Stimulated activated CD4-positive, alpha-beta T cell treated with anti-CD3 and anti-CD28 coated beads, Interleukin-1b, Interleukin-23, amount 100 ng/mL, for 4 hours (primary cell): ENCODE data around the gene PLCH1.

ENCODE experiments used
- DNase-seq, 2 donors: peaks; one replicate each; pipeline ENCODE4 v3.0.0-alpha.2; 2020; ENCODE audit warnings: low read depth in 2 of 2

The PLCH1 gene

DNA sequence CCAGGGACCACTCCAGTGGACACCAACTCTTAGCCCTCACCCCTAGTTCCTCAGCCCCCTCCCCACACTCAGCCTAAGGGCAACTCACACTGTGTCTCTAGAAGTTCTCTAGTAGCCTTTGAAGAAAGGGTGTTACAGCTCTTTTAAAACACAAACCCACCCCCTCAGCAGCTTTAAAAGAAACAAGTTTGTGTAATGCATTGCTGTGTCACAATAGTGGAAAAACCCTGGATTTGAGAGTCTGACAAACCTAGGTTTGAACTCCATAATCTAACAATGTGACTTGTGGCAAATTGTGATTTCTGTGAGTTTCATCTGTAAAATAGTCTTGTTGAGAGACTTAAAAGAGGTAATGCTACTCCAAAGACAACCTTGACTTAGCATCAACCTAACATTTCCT is 54.0 kb downstream of the PLCH1 start:
- DNase-seq: no peak

DNA sequence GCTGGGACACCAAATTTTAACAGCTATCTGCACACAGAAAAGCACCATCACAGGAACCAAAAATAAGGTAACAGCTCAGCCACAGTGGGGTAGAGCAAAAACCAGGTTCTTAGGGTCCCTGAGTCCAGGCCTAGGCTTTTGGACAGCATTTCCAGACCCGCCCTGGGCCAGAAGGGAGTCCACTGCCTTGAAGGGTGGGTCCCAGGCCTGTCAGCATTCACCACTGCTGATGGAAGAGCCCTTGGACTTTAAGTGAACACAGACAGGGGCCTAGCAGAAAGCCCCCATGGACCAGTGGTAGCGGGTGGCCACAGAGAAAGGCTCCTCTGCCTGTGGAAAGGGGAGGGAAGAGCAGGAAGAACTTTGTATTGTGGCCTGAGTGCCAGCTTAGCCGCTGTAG is 56.4 kb downstream of the PLCH1 start:
- DNase-seq: no peak

DNA sequence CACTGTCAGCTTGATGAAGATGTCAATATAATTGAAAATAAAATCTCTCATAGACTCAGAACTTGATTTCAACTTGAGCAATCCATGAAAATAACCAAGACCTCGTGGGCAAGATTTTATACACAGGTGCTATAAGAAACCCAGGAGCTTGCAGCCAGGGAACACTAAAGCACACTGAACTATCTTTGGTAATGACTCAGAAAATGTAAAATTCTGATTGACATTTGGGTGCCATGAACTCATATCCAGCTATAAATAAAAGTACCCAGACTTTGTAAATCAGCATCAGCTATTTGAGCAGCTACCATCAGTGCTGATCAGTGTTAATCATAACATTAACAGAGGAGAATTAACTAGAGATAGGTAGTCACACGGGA is 61.5 kb downstream of the PLCH1 start:
- no peak for DNase-seq

DNA sequence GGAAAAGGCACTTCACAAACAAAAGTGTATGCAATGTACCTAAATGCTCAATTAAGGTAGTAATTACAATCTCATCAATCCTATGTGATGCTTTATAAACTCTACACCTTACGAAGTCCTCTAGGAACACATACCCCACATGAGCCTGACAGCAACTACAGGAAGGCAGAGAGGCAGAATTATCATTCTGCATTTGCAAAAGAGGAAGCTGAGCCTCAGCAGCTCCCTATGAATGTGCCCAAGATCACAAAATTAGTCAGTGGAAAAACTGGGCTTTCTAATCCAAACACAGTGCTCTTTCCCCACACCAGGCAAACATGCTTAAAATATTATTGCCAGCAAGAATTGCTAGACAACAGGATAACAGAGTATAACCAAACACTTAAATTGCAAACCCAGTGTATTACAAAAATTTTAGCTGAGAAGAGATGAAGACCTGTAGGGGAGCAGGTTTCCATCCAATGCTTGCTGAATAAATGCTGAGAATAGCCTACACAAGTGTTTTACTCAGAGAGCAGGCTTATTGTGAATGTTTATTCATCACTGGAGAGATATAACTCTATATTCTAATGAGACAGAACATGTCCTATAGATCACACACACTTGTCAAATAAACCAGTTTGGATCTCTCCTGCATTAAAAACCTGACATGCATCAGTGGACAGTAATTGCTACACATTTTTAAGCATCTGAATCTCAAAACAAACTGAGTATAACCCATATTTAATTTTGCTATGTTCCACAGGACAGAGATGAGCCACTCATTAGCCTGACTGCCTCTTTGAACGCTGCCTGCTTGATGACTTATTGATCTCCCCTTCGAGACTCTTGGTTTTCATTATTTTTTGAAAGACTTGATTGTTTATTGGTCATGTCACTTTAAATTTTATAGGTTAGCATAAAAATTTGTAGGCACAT is 62.2 kb downstream of the PLCH1 start:
- no peak for DNase-seq

DNA sequence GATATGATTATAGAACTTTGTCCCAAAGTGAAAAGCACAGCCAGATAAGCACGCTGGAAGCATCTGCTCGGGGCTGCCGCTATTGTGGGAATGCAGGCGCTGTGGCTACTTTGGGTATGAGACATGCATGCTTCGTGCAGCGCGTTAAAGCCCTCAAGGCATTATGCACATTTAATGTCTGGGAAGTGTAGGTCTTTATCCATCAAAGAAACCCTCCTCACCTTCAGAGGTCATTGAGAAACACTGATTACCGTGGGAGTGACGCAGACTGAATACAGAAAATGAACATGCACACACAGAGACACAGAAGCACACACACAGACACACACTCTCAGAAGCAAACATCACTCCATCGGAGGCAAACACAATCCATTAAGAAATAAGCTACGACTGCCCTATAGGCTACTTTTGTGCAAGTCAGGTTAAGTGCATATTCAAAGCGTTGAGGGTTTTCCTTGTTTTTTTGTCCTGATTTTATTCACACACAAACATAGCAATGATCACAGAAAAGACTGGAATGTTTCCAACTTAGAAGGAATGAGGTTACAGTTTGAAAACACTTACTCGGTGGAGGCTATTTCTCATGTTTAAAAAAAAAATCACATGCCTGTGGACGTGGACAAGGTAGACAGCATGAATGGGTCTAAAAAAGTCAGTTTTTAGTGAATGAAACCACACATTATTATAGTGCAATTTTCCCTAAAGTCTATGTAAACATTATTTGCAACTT is 68.5 kb downstream of the PLCH1 start:
- DNase-seq: no peak

DNA sequence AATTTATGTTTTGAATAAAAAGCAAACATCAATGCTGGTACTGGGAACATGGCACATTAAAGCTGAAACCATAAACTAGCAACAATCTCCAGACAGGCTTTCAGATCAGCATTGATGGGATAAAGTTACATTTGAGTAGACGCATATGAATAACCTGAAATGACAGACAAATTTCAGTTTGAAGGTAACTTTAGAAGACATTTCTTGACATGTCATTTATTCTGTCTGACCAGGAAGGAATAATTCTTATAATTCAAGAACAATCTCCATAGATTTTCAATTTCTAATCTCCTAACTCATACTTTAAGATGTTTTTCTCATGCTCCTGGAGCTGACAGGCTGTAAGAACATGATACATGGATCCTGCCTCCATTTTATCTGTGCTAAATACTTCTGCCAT is 69.8 kb downstream of the PLCH1 start:
- DNase-seq: no peak

DNA sequence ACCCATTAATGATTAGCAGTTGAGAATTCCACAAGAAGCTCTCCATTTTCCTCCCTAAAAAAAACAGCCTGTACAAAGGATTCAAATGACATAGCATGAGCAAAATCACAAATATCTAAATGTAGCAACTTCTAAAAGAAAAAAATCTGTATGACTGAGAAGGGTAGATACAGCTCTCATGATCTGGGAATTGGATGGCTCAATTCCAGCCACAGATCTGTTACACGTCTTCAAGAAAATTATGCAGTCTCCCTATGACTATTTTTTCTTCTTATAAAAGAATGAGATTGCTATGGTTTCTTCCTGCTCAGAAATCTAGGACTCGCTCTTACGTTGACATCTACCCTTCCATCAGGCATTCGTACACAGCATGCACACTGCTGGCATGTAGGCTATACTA is 71.5 kb downstream of the PLCH1 start:
- DNase-seq: no peak

DNA sequence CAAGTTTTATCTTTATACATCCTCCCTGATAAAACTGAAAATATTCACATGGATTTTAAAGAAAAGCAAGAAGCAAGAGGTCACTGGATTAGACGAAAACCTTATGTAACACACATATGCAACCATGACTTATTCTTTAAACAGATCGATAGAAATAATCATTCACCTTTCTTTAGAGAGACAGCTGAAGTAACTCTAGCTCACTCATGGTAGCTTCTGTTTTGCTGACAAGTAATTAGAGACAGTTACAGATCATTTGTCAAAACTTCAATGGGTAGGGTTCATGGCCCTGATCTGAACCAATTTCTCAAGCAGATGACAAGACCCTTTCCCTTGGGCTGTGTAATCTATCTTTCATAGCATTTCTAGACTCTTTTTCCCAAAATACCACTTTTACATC is 74.5 kb downstream of the PLCH1 start:
- DNase-seq: no peak

DNA sequence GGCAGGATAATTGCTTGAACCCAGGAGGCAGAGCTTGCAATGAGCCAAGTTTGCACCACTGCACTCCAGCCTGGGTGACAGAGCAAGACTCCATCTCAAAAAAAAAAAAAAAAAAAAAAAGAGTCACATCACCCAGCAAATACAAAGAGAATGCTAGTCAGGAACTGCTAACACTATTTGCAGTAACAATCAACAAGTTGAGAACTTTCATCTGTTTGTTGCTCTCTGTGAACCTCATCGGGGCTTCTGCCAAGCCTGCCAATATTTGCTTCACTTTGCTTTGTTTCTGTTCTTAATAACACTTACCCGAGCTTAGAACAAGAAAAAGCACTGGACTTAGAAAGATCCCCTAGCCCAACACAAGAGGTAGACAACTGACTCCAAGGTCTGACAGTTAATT is 76.9 kb downstream of the PLCH1 start:
- no peak for DNase-seq

DNA sequence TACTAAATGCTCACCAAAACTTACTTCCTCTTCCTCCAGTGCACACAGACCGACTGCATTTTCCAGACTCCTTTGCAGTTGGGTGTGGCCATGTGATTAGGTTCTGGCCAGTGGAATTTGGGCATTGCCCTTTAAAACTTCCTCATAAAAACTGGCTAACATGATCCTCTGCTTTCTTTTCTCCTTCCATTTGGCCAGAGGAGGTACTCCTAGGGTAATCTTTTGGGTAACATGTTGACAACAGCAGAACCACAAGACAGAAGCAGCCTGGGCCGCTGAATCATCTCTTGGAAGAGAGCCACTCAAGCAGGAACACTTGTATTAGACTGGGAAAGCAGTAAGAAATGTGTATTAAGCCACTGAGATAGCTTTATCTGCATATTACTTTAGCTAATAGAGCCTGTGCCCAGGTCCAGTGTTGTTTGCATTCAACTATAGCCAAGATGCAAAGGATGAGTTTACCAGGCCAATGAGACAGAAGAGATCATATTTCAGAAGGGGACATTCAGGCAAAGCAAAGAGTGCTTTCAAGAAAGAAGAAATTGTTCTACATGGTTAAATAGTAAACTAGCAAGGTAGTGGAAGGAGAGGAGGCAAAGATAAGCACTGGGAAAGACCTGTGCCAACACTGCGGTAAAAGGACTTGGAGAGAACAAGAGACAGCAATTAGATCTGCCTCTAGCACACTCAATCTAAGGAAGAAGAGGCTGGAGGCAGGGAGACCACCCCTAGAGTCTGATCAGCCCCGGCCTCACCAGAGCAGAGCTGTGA is 79.8 kb downstream of the PLCH1 start:
- no peak for DNase-seq

DNA sequence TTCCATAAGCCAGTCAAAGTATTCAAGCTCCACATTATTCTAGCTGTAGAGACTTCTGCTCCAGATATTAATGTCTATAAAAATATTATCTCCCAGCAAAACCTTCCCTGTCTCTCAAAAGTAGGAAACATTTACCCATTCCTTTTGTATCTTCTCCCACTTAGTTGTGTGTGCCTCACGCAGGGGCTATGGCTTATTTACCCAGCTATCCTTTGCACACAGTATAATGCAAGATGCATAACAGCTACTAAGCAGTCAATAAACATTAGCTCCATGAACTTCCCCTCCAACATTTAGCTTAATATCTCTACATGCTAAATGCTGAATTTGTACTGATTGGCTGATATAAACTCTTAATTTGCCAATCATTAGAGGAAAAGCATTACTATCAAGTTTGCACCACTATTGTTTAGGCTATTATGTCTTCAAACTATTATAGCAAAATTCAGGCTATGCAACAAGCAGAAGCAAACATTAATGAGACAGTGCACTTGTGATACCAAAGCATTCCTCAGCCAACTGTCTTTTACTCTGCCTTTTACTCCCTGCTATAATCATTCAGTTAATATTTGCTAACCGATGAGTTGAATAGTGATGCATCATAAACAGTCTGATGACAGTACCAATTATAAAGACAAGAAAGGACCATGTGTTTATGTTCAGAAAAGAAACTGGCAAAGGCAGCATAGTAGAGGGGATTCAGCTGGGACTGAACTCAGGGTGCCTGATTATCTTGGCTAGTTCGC is 81.2 kb downstream of the PLCH1 start:
- DNase-seq: no peak

DNA sequence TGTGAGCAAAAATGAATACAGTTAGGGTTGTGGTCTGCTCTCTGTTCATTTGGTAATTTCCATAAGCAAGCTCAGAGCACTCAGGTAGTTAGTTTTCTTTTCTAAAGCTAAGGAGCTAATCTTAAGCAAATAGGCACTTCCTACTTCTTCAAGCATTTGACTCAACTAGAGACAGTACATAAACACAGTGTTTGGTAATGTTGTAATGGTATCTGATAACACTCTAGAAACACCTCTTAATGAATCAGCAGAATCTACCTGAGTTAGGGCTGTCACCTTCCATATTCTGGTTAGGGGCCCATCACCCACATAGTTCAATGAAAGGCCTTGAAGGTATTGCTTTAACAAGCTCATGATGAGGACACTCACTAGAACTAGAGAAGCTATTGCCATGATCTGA is 83.1 kb downstream of the PLCH1 start:
- DNase-seq: no peak

DNA sequence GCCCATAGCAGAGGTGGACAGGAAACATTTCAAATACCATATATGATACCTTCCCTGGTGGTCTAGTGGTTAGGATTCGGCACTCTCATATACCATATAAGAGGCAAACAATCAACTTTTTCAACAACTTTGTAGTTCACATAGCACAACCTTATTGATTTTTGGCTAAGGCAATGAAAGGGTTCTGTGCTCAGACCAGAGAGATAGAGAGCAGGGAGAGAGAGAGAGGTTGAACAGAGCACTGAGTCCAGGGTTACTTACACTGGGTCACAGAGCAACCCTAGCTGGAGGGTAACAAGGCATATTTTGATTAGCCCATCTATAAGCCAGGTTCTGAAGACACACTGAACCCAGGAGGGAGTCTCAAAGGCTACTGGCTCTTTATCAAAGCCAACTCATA is 83.8 kb downstream of the PLCH1 start:
- no peak for DNase-seq

DNA sequence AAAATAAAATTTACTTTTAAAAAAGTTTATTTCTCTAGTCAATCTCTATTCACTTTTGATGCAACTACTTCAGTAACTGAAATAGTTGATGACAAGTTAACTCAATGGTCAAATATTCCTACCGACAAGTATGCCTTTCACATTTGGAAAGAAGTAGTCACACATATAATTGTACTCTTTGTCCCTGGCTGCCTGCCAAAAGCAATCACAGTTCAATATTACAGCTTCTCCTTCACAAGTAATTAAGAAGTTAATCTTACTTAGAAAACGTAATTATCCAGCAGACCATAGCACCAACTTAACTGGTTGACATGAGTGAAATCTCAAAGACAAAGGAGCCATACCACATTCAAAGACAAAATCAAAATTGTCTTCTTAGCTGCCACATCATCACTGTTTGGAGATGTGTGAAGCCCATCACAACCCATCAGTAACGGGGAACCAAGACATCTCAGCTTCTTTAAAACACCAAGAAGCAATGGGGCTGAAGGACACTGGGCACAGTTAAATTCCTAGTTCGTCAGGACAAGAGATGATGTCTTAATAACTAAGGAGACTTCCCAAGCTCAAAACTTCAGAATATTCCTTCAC is 86.1 kb downstream of the PLCH1 start:
- no peak for DNase-seq

DNA sequence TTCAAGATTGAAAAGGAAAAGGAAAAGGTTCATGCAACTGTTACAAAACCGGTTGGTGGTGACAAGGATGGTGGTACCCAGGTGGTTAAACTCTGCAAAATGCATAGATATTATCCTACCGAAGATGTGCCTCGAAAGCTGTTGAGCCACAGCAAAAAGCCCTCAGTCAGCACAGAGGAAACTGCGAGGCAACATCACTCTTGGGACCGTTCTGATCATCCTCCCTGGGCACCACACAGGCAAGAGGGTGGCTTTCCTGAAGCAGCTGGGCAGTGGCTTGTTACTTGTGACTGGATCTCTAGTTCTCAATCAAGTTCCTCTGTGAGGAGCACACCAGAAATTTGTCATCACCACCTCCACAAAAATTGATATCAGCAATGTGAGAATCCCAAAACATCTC is 86.9 kb downstream of the PLCH1 start:
- no peak for DNase-seq

DNA sequence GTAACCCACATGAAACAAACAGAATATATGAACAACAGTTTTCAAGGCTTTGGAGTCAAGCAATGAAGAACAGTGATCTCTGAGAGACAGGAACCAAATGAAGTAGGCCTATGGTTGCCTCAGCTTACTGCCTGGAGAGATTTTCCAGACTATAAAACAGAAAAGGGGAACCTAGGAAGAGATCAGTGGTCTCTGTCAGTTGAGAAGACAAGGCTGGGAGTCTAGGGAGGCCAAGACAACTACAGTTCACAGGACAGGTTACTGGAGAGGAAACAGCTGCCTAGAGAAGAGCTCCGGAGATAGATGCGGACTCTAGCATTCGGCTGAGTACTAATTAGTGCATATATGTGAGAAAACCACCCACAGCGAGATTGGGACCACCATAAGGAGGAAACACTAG is 87.7 kb downstream of the PLCH1 start:
- DNase-seq: no peak

DNA sequence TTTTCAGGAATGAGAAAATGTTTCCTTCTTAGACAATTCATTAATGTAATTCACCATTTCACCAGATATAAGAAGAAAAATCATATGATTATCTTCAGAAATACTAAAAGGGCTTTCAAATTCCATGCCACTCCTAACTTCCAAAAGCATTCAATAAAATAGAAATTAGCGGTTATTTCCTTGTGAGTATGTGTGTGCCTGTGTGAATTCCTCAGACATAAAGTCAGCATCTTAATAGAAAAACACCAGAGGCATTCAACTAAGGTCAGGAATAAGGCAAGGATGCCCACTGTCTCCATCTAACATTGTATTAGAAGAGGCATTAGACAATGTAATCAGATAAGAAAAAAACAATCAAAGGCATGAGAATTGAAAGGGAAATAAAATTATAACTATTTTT is 88.4 kb downstream of the PLCH1 start:
- DNase-seq: no peak

DNA sequence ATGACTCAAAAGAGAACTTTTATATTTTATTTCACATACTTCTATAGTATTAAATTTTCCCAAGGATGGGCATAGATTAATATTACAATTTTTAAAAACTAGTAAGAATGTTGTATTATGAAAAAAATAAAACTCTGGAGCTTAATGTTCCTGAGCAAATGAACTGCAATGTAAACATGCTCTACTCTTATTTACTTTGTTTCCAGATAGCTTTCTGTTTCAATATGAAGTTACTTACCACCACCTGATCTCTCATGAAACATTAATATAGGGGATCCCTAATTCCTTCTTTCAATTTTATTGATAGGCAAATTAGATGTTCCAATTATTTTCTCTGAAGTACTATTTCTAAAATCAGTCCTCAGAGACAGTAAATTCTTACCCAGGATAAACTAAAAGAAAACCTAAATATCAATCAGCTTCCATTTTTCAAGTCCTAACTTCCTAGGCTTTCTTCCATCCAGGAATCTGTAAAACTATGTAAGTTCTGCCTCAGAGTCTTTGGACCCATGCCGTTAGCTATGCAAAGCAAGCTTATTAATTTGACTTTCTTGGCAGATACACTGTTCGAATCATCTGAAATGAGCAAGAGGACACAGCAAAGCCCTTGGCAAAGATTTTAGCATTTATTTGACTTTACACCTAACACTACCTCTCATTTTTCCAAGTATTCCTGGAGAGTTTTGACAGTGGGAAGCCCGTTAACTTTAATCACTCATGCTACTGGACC is 93.2 kb downstream of the PLCH1 start:
- DNase-seq: no peak

DNA sequence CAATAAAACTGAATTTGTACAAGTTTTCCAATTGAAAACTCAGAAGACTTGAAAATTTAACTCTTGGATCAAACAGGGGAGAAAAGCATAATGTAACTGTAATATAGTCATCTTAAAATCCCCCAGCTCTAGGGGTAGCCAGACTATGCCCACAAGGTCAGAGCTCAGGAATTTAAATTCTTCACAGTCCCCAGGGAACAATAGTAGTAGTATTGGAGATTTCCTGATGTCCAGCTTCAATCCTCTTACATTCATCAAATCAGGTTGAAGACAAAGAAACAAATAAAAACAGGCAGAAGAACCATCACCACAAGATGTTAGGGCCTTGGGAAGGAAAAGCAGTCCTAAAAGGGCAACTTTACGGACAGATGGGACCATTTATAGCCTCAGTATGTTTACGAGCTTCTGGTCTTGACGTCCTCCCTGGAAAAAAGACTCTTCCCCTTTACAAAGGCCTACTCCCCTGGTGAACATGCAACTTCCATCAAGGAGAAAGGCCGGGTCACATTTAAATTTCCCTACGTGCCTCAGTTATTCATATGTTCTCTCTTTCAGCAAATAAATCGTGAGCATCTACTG is 96.8 kb downstream of the PLCH1 start:
- DNase-seq: no peak

DNA sequence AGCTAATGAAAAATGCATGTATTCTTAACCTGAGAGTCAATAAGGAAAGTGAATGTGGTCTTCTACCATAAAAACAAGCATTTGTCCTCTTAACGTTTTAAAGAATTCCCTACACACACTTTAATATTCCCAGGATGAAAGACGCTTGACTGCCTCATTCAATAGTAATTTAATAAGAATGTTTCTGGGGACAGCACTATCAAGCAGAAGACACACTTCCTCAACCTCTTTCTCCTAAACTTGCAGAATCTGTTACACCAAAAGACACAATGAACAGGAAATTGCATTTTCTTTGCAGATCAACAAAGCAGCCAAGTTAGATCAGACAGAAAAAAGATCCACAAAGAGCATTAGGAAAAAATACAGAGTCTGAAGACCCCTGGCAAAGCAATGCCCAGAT is 97.7 kb downstream of the PLCH1 start:
- DNase-seq: no peak
